ENCODE results near the gene PDGFA.

Gene PDGFA

DNA sequence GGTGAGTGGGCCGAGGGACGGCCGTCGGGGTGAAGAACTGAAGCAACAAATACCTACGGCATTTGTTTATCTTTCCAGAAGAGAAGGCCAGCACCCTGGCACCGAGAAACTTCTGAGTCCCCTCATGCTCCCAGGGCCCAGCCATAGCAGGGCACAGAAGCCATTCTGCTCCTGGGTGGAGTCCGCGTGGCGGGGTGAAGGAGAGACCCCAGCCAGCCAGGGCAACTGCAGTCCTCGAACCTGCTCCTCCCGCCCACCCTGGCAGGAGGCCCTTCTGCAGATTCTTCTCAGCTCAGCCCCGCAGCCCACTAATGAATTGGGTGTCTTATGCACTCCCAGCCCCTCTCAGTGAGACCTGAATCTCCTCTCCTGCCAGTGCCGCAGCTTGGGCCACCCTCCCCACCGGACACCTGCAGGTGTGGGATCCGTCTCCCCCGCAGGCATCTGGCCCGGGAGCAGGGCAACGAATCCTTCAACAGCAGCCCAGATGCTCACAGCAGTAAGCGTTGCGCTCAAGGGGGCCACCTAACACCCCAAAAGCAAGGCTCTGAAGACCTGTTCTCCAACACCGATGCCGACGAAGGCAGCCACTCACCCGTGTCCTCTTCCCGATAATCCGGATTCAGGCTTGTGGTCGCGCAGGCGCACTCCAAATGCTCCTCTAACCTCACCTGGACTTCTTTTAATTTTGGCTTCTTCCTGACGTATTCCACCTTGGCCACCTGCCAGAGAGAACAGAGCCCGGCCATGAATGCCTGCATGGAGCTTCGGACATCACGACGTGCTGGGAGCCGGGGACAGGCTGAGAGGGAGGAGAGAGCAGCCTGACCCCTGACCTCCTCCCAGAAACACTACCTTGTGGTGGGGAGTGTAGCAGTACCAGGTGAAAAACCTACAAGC, 18.9 kb downstream of the PDGFA start:
- DNase-seq: no peak

DNA sequence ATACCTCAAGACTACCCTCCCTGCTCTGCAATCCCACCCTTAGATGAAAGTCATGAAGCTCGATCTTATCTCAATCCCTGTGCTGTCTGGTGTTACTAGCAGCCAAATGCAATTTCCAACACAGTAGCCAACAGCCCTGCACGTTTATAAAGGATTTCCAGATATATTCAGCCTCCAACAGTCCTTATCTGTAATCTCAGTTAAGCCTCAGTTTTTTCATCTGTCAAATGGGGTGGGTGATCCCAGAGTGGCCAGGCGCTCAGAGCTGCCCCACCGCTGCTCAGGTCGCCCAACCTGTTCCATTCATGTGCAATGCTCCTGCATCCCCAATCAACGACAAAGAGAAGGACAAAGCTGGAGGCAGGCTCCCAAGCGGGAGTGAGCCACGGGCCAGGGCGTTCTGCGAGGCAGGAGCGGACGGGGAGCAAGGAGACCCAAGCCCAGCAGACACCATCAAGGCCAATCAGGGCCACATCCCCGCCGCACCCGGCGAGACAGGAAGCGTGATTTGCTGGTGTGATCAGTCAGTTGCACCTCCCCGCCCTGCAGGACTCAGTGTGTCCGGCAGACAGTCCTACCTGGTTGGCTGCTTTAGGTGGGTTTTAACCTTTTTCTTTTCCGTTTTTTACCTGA, 19.7 kb downstream of the PDGFA start:
- DNase-seq: no peak

DNA sequence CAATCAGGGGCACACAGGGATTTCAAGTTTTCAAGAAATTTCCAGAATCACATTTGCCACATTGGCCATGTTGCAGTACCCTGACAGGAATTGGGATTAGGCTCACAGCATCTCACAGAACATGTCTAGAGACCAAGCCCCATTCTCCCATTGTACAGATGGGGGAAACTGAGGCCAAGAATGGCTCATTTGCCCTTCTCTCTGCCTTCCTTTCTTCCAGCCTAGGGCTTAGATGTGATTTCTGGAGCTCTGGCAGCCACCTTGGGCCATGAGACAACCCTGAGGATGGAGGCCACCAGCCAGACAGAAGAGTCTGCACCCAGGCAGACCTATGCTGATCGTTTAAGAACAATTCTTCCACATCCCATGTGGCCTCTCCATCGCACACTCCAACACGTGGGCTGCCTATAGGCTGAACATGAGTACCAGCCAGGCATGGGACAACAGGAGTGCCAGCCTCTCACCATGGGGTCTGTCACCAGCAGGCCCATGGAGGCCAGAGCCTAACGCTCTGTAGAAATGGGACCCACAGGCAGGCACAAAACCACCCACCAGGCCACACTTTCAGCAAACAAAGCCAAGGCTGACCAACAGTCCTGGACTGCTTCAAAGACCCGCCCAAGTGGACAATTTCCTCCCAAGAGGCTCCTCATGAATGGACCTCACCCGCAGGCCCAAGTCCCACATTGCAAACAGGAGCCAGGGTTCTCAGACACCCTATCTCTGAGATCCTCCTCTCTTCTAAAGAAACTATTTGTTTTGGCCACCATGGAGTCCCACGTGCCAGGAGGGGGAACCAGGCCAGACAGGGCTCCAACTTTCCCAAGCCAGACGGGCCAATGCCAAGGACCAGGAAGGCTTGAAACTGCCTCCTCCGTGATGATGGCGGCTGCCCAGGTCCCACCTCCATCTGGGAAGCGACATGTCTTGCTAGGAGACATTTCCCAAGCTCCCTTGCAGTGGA, 20.7 kb downstream of the PDGFA start:
- no peak for DNase-seq

DNA sequence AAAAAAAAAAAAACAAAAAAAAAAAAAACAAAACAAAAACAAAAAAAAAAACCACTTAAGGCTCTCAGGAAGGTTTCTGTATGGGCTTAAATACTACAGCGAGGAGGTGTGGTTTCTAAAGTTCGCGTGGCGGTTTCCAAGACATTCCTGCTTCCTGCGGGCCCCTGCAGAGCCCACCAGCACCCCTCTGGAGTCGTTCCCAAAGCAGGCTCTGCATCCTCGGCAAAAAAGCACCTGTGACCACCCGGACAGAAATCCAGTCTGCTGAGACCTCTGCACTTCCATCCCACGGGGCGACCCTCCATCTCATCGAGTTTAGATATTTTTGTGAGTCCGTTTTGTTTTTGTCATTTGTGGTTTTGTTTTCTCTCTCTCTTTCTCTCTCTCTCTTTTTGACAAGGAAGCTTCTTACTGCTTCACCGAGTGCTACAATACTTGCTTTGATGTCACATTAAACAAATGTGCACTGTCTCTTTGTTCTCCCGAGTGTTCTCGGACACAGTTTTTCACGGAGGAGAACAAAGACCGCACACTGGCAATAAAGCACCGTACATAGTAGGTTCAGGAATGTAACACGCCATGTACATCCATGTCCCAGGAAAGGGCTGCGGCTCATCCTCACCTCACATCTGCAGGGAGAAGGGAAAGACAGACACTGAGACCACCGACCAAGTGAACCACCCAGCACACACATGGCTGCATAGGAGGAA, 21.5 kb downstream of the PDGFA start:
- no peak for DNase-seq

DNA sequence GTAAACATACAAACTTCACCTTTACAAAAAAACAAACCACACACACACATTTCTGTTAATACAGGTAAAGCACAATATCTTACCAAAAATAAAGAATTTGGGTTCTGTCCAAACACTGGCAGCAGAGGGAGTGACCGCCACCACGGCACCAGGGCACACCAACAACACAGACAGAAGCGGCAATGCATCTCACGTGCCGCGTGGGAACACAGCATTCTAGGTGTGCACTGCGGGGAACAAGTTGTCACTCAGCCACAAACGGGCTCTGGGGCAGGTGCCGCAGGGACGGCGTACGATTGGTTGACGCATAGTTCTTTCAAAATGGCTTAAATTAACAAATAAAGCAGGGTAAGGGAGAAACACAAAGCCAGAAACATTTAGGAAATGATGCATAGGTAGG, 22.3 kb downstream of the PDGFA start:
- DNase-seq: no peak

DNA sequence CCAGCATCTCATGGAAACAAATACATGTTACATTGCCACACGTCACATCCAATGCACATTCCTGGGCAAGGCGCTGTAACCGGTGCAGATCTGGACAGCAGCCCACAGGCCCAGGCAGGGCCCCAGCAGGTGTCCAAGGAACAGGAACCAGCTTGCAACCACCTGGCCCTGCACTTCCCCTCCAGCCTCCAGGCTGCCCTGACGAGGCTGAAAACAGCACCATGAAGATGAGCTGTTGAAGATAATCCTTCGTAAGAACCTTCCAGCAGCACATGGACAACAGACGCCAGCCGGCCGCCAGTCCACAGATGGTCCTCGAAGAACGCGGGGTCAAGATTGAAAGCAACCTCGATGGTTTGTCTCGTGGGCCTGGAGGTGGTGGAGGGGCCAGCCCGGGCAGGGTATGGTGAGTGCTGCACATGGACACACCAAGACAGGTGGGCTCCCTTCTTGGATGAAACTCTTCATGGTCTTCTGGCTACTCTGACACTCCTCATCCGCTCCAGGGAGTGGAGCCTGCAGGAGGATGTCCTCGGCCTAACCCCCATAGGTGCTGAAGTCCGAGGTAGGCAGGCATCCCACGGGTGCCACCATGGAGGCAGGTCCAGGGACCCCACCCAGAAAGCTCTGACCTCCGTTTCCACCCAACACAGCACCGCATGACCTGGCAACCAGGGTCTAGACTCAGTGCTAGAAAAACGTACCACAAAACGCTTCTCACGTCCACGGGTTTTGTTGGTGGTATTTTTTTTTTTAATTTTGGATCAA, 22.9 kb downstream of the PDGFA start:
- no peak for DNase-seq

DNA sequence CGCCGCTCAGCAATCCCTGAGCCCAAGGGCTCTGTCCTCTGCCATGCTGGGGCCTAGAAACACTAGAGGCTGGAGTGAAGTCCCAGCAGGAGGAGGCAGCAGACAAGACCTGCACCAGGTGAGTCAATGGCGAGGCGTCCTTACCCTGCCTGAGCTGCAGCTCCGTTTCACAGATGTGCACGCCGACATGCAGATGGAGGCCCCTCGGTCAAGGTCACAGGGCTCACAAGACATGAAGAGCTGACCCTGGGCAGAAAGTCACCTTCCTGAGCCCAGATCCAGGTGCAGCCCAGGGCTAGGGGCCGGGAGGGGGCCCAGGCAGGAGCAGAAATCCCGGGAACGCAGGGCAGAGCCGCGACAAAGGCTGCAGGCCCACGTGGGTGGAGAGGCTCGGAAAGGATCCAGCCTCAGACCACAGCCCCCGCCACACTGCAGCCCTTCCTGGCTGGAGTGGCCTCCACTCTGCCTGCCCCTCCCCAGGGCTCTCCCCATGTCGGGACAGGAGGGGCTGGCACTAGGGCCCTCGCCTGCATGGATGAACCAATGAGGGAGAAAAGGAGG, 23.8 kb downstream of the PDGFA start:
- no peak for DNase-seq

DNA sequence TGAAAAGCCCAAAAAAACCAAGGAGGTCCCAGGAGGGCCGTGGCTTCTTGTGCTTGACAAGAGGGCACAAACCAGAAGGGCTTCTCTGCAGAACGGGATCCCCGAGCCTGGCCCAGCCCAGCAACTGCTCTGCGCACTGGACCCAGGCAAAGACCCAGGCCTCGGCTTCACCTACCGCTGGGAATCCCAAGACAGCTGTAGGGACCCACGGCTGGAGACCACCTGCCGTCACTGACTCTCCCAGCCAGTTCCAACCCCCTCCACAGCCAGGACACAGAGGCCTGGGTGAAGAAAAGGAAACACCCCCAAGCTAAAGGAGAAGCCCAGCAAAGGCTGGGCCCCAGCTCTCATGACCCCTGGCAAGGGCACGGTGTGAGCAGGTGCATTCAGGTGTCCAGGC, 24.3 kb downstream of the PDGFA start:
- DNase-seq: no peak

DNA sequence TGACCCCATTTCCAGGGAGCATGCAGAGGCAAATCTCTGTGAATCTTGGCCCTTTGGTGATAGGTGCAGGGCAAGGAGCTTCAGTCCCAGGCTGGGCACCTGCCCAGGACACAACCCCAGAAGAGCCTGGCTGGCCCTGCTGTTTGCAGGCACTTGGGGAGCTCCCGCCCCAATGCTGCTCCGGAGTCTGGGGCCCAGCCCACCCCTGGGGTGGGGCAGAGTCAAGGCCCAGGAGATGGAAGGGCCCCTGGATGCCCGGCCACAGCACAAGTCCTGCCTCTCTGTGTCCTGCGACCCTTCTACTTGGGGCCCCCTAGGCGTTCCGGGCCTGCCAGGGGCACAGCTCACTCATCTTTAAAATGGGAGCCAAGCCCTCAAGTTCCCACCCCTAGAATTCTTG, 24.7 kb downstream of the PDGFA start:
- DNase-seq: no peak

DNA sequence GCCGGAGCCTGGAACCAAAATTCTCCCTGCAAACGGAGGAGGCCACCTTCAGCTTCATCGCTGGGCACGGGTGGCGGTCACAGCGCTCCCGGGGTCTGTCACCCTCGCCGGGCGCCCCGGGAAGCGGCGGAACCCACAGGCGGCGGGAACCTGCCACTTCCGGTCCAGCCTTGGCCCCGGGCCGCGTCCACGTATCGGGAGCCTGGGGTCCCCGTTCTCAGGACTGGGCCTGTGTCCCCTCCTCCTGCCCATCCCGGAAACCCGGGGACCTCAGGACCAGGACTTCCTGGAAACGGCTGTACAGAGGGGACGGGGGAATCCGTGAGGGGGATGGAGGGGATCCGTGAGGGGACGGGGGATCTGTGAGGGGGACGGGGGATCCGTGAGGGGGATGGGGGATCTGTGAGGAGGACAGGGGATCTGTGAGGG, 25.4 kb downstream of the PDGFA start:
- DNase-seq: no peak

DNA sequence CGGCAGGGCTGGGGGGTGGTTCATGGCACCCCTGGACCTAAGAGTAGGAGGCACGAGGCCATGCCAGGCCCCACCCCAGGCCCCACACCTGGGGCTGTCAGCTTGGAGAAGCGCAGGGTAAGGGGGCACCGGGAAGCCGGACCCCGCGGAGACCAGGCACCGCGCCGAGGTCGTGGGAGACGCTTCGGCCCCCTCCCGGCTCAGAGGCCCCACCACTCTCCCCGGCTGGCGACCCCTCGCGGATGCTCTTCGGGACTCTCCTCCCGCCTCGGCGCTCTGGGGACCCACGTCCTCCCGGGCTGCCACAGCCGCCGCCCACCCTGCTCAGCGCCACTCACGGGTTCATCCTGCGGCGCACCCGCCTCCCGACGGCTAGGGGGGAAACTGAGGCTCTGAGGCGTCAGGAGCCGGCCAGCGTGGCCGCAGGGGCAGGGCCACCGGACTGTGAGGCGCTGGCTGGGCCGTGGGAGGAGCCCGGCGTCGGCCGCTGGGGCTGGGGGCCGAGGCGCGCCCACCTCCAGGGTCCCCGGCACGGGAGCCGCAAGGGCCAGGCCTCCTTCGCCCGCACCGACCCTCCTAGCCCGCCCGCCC, 25.9 kb downstream of the PDGFA start:
- DNase-seq: no peak

DNA sequence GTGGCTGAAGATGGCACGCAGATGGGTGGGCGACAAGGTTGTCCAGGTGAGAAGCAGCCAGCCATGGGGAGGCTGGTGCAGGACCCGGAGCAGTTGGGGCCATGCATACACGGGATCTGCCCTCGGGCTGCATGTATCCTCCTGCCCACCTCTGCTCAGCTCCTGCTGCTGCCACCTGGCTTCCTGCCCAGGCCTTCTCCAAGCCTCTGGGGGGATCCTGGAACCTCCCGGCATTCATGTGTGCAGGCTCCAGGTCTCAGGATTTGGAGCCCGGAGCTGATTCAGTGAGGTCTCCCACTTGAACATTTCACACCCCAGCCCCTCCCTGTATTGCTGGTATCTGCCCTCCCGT, 27.0 kb downstream of the PDGFA start:
- no peak for DNase-seq

DNA sequence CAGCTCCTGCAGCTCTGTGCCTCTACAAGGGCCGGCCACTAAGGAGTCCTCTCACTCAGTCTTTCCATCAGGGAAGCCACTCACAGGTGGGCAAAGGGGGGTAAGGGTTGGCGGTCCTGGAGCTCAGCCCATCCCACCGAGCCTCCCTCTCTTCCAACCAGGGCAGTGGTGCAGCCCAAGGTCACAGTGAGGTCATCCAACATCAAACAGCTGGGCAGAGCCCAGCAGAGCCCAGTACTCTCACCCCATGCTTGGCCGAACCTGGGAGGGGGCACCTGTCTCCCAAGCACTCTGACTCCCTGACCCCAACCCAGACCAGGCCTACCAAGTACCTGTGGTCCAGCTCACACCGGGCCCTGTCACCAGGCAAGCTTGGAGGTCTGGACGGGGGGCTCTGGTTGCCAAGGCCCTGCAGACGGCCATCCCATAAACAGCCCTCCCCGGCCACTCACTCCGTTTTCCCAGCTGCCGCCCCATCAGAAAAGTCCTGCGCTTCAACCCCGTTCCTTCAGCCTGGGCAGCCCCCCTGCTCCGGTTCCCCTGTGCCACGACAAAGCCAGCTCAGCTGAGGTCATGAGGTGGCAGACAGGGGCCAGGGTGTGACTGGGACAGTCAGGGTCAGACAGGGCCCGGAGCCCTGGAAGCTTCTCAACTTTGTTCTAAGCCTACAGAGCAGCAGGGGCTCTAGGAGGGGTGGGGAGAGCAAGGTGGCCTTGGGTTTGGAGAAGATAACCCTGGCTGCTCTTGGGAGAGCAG, 27.5 kb downstream of the PDGFA start:
- no peak for DNase-seq

DNA sequence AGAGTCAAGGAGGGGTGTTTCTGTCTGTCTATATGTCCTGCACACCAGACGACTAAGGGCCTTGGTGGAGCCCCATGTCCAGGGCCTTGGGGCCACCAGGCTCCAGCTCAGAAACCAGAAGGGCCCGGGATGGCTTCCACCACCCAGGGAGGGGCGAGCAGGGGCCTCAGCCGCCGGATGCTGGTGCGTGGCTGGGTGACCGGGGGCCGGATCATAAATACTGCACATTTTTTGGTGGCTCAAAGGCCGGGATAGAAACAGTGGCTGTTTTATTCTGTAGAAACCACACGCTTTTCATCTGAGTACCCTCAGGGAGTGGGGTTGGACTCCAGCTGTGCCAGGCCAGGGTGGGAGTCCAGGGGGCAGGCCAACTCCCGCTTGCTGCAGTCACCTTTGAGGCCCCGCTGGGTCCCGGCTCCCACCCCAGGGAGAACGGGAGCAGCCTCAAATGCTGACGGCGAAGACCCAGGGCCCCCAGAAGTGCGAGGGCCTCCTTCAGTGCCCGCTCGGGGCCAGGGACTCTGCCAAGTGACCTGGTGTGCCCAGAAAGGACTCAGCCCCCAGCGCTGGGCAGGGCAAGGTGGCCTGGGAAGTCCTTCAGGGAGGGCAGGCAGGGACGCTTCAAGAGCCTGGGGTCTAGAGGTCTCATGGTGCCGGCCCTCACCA, 28.2 kb downstream of the PDGFA start:
- no peak for DNase-seq

DNA sequence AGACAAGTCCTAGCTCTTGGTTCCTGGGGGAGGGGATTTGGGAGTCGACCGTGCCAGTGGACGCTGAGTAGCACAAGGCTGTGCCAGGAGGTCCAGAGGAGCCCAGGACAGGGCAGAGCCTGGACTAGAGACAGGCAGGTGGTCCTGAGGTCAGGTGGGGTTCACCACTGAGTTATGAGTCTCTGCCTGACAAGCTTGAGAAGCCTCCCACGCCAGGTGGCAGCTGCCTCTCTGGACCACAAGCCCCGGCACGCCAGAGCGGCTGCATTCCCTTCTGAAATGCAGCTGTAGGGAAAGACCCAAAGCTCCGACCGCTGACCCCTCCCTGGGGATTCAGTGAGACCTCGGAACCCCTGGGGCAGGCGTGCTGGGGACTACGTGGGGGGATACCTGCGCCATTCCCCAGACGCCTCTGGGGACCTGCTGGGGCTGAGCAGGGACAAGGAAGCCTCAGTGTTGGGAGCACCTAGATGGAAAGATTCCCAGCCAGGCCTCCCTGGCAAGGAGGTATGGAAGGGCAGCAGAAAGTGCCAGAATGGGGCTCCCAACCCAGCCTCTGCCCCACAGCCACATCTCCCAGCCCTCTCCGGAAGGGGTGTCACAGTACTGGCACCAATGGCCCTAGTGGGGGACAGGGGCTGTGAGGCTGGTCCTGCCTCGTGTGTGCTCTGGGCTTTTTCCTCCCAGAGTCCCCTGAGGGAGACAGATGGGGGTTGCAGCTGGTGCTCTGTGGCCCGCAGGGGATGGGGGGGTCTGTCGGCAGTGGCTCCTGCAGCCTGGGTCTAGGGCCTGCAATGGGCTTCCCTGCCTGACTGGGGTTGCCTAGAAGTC, 29.0 kb downstream of the PDGFA start:
- DNase-seq: no peak

DNA sequence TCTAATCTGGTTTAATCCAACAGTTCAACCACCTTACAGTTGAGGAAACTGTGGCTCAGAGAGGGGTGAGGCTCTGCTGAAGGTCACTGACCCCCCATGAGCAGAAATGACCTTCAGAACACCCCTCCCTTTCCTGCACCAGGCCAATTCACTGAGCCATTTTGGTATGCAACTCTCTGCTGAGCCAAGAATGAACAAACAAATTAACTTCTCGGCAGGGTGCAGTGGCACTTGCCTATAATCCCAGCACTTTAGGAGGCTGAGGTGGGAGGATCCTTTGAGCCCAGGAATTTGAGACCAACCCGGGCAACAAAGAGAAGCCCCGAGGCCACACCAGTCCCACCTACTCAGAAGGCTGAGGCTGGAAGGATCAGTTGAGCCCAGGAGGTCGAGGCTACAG, 29.8 kb downstream of the PDGFA start:
- no peak for DNase-seq

DNA sequence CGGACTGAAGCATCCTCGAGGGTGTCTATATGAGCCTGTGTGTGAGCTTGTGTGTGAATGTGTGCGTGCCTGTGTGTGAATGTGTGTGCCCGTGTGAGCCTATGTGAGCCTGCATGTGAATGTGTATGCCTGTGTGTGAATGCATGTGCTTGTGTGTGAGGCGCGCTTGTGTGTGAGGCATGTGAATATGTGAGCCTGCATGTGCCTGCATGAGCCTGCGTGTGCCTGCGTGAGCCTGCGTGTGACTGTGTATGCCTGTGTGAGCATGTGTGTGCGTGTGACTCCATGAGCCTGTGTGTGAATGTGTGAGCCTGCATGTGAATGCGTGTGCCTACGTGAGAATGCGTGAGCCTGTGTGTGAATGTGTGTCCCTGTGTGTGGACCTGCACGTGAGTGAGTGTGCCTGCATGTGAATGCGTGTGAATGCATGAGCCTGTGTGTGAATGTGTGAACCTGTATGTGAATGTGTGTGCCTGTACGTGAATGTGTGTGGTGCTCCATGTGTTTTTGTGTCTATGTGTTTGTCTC, 33.4 kb downstream of the PDGFA start:
- DNase-seq: no peak

DNA sequence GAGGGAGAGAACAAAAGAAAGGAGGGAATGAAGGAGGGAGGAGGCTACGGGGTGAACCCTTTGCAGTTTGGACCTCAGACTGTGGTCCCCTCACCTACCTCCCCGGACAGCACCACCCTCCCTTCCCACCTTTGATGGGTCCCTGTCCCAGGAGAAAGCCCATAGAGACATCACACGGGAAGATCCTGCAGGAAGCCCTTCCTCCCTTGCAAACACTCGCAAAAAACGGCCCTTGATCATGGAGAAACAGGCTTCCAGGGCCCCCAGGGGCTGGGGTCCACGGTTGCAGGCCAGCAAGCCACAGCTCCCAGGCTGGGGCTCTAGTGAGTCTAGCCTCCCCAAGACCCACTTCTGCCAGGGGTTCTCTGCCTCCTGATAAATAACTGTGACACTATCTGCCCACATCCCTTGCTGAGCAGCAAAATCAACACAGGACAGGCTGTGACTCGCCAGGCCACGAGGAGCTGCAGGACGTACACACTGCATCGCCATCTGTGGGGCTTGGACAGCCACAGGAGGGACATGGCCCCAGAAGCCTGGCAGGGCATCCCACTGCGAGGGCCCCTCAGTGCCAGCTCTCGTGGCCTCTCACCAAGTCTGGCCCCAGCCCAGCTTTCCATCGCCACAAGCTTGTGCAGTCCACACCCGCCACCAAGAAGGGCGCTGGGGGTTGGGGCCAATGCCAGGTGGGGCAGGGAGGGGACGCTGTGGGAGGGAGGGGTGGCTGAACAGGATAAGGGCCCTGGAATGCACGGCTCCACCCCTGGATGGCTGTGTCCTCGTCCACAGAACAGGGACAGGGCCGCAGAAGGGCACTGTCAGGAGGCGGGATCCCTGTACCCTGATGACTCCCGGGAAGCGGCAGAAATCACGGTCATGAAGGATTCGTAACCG, 34.2 kb downstream of the PDGFA start:
- DNase-seq: no peak

All from KG1 (cell line).